NK-92 (cell line): ENCODE data around the gene IGF2BP1.
"Not testable (repeated sequence)": the region's sequence is repeated elsewhere in the genome, so short reads cannot be mapped to it uniquely, and the experiment has no call there.

Source experiments
- DNase-seq: peaks from one replicate; lab custom pipeline; 2025; ENCODE audit not compliant: unreplicated experiment; lab: John Stamatoyannopoulos, UW

IGF2BP1 gene

GRCh38 chr17:49090878-49091594 is 93.9 kb downstream of the IGF2BP1 start:
- DNase-seq, result no peak

GRCh38 chr17:49093131-49093530 is 95.9 kb downstream of the IGF2BP1 start:
- no peak for DNase-seq

- no peak for DNase-seq
These were observed 103.4 kb downstream of the IGF2BP1 start for GRCh38 chr17:49100601-49101000.

GRCh38 chr17:49101054-49101534 is 103.9 kb downstream of the IGF2BP1 start:
- DNase-seq, result no peak

- DNase-seq, result not testable (repeated sequence)
These were observed 106.2 kb downstream of the IGF2BP1 start for GRCh38 chr17:49103360-49103759.

GRCh38 chr17:49104511-49105074 is 107.4 kb downstream of the IGF2BP1 start:
- DNase-seq, result no peak
